Activated naive CD4-positive, alpha-beta T cell treated with anti-CD3 and anti-CD28 coated beads, Interleukin-2, amount 50 U/mL, for 24 hours (primary cell): ENCODE results near the gene WDR89.
A peak's percentile ranks its signal among the peaks of the same experiment; 100 is the strongest.
"Not testable (repeated sequence)": the region's sequence is repeated elsewhere in the genome, so short reads cannot be mapped to it uniquely, and the experiment has no call there.

Experiments used
- H3K27ac Mint-ChIP-seq: one replicate; pipeline ENCODE4 v1.8.0; 2021; ENCODE audit warnings: mild to moderate bottlenecking, mixed read lengths
- H3K27me3 Mint-ChIP-seq: one replicate; pipeline ENCODE4 v1.8.0; 2021; ENCODE audit warnings: mixed read lengths
- H3K36me3 Mint-ChIP-seq: one replicate; pipeline ENCODE4 v1.8.0; 2021; ENCODE audit warnings: mixed read lengths
- H3K4me1 Mint-ChIP-seq: one replicate; pipeline ENCODE4 v1.8.0; 2021; ENCODE audit warnings: mixed read lengths
- H3K4me3 Mint-ChIP-seq: one replicate; pipeline ENCODE4 v1.8.0; 2021; ENCODE audit warnings: mild to moderate bottlenecking, mixed read lengths
- H3K9me3 Mint-ChIP-seq: one replicate; pipeline ENCODE4 v1.8.0; 2021; ENCODE audit warnings: mixed read lengths

WDR89 gene

DNA sequence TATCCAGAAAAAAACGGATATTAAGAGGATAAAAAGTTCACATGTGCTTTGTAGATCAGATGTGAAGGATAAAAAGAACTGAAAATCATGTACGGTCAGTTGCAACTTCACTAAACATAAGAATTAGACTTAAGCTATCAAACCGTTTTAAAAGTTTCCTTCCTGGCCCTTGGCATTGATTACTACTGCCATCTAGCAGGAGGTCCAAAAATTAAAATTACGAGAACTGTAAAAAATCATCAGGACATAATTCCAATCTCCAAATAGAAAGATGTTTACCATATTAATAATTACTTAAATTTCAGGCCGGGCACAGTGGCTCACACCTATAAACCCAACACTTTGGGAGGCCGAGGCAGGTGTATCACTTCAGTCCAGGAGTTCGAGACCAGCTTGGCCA, 7.9 kb downstream of the WDR89 start:
- H3K27me3 Mint-ChIP-seq, result no peaks in the 10 kb centered on the region
- peaks cover 35% of the 10 kb centered on the region for H3K36me3 Mint-ChIP-seq
- H3K9me3 Mint-ChIP-seq, result peaks cover 14% of the 10 kb centered on the region
- H3K4me1 Mint-ChIP-seq, result peaks cover 70% of the 10 kb centered on the region
- no peak overlapping the region for H3K27ac Mint-ChIP-seq
- H3K4me3 Mint-ChIP-seq, result no peak overlapping the region

DNA sequence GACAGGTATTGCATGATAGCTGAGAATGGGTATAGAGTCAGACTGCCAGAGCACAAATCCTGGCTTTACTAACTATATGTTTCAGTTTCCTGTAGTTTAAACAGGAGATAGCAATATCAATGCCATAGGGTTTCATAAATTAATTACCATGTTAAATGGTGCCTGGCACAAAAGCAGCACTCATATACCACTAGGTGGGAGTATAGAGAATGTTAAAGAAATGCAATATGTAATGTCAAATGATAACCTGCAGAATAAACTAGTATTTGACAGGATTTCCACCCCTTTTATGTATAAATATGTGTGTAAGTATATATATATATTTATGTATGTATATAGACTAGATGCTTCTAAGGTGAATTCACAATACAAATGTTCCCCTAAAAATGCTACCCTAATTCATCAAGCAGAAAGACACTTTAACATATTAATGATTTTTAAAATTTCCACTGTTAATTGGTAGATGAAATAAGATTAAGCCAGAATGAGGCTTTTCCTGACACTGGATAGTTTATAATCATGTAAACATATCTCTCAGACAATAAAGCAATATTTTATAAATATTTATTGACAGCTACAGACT, 8.6 kb downstream of the WDR89 start:
- Mint-ChIP-seq H3K4me3 (no peak overlapping the region), H3K27ac (no peak overlapping the region), H3K9me3 (peaks cover 14% of the 10 kb centered on the region), H3K36me3 (peaks cover 31% of the 10 kb centered on the region), H3K27me3 (no peaks in the 10 kb centered on the region), H3K4me1 (peaks cover 68% of the 10 kb centered on the region)

DNA sequence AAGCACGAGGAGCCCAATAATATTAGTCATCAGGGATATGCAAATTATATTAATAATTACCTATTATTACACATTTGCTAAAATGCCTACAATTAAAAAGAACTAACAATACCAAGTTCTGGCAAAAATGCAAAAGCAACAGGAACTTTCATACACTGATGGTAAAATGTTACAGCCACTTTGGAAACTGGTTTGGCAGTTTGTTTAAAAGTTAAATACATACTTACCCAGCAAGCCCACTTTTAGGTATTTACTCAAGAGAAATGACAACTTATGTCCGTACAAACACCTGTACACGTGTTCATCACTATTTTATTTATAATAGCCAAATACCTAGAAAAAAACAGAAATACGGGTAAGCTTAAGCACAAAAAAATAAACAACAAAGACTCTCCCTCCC, 17.0 kb downstream of the WDR89 start:
- H3K9me3 Mint-ChIP-seq, result no peaks in the 10 kb centered on the region
- no peak overlapping the region for H3K4me3 Mint-ChIP-seq

DNA sequence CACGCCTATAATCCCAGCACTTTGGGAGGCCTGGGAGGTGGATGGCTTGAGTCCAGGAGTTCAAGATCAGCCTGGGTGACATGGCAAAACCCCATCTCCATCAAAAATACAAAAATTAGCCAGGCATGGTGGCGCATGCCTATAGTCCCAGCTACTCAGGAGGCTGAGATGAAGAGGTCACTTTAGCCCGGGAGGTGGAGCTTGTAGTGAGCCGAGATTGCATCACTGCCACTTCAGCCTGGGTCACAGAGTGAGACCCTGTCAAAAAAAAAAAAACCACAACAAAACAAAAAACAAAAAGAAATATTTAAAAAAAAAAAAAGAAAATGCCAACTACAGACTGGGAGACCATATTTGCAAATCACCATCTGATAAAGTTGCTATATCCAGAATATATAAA, 17.5 kb downstream of the WDR89 start:
- no peaks in the 10 kb centered on the region for H3K27me3 Mint-ChIP-seq
- H3K4me1 Mint-ChIP-seq, result peaks cover 62% of the 10 kb centered on the region
- H3K36me3 Mint-ChIP-seq, result peaks cover 13% of the 10 kb centered on the region
- H3K27ac Mint-ChIP-seq, result no peak overlapping the region
- H3K4me3 Mint-ChIP-seq, result no peak overlapping the region
- no peaks in the 10 kb centered on the region for H3K9me3 Mint-ChIP-seq

More for the DNA sequence above, 17.0 kb downstream of the WDR89 start:
- H3K27ac Mint-ChIP-seq, result no peak overlapping the region
- peaks cover 62% of the 10 kb centered on the region for H3K4me1 Mint-ChIP-seq
- H3K27me3 Mint-ChIP-seq, result no peaks in the 10 kb centered on the region
- H3K36me3 Mint-ChIP-seq, result peaks cover 16% of the 10 kb centered on the region

DNA sequence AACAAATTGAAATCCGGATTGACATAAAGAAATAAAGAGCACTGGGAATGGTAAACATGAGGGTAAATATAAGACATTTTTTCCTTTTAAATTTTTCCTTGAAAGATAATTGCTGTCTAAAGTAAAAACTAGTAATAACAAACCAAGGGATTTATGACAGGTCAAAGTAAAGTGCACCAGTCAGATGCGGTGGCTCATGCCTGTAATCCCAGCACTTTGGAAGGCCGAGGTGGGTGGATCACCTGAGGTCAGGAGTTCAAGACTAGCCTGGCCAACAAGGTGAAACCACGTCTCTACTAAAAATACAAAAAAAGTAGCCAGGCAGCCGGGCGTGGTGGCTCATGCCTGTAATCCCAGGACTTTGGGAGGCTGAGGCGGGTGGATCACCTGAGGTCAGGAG, 19.7 kb downstream of the WDR89 start:
- H3K4me3 Mint-ChIP-seq, result peak overlapping the region; percentile 60
- not testable (repeated sequence) for H3K27me3 Mint-ChIP-seq, H3K9me3 Mint-ChIP-seq
- H3K27ac Mint-ChIP-seq, result peak overlapping the region; percentile 32
- H3K4me1 Mint-ChIP-seq, result peaks cover 60% of the 10 kb centered on the region
- peaks cover 18% of the 10 kb centered on the region for H3K36me3 Mint-ChIP-seq

DNA sequence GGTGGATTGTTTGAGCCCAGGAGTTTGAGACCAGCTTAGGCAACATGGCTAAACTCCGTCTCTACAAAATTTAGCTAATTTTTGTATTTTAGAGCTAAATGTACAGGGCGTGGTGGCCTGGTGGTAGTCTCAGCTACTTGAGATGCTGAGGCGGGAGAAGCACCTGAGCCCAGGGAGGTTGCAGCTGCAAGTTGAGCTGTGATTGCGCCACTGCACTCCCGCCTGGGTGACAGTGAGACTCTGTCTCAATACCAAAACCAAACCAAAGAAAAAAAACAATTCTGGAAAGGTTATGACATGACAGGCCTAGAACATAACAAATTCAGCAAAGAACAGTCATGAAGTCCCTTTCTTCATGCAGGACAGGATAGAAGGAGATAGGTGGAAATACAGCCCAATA, 25.7 kb downstream of the WDR89 start:
- H3K9me3 Mint-ChIP-seq, result no peaks in the 10 kb centered on the region
- no peak overlapping the region for H3K27ac Mint-ChIP-seq
- peaks cover 51% of the 10 kb centered on the region for H3K4me1 Mint-ChIP-seq
- H3K36me3 Mint-ChIP-seq, result peaks cover 21% of the 10 kb centered on the region
- no peak overlapping the region for H3K4me3 Mint-ChIP-seq
- no peaks in the 10 kb centered on the region for H3K27me3 Mint-ChIP-seq

DNA sequence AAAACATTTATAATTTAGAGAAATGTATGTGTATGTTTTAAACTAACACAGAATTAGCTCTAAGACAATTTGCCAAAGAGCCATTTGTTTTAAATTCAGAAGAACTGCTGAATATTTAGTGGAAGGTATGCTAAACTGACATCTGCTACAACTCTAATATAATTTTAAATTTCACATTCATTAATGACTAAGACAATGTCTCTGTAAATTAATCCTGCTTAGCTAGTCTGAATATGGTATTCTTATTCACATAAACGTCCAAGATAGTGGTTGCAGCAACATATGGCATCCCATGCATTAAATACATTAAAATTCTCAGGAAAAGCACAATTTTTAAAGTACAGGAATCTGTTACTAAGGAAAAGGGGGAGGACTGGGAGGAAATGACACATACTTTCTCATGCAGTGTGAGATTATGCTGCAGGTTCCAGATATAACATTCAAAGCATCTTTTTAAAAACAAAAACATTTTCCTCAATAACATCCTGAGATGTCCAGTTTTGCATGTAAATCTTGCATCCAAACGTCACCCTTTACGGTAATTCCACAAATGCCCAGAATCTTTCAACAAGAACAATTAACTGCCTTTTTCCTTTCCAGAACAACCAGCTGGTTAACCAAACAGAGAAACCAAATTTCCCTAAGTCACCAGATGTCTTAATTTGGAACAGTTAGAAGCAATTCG, 26.9 kb downstream of the WDR89 start:
- Mint-ChIP-seq H3K36me3 (peaks cover 17% of the 10 kb centered on the region), H3K4me3 (no peak overlapping the region), H3K27ac (no peak overlapping the region), H3K27me3 (no peaks in the 10 kb centered on the region), H3K4me1 (peaks cover 49% of the 10 kb centered on the region), H3K9me3 (no peaks in the 10 kb centered on the region)

DNA sequence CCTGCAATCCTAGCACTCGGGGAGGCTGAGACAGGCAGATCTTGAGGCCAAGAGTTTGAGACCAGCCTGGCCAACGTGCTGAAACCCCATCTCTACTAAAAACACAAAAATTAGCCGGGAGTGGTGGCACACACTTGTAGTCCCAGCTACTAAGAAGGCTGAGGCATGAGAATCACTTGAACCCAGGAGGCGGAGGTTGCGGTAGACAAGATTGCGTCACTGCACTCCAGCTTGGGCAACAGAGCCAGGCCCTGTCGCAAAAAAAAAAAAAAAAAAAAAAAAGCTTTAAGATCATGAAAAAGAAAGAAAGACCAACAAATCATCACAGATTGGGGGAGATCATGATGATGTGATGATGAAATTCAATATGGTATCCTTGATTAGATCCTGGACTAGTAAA, 30.6 kb downstream of the WDR89 start:
- no peak overlapping the region for H3K4me3 Mint-ChIP-seq
- no peaks in the 10 kb centered on the region for H3K27me3 Mint-ChIP-seq
- H3K9me3 Mint-ChIP-seq, result no peaks in the 10 kb centered on the region
- H3K27ac Mint-ChIP-seq, result no peak overlapping the region
- H3K36me3 Mint-ChIP-seq, result peaks cover 9% of the 10 kb centered on the region
- peaks cover 27% of the 10 kb centered on the region for H3K4me1 Mint-ChIP-seq

DNA sequence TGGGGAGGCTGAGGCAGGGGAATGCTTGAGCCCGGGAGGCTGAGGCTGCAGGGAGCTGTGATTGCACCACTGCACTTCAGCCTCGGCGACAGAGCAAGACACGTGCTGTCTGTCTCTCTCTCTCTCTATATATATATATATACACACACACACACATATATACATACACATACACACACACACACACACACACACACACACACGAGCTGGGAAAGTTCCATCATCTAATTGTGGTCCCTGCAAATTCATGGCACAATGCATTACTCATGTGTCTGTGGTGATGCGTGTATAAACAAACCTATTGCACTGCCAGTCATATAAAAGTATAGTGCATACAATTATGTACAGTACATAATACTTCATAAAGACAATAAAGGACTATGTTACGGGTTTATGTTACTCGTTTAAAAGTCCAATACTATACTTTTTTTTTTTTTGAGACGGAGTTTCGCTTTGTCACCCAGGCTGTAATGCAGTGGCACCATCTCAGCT, 36.6 kb downstream of the WDR89 start:
- Mint-ChIP-seq H3K36me3 (peaks cover 20% of the 10 kb centered on the region), H3K9me3 (no peaks in the 10 kb centered on the region), H3K4me1 (peaks cover 24% of the 10 kb centered on the region), H3K4me3 (no peak overlapping the region), H3K27ac (no peak overlapping the region), H3K27me3 (no peaks in the 10 kb centered on the region)

DNA sequence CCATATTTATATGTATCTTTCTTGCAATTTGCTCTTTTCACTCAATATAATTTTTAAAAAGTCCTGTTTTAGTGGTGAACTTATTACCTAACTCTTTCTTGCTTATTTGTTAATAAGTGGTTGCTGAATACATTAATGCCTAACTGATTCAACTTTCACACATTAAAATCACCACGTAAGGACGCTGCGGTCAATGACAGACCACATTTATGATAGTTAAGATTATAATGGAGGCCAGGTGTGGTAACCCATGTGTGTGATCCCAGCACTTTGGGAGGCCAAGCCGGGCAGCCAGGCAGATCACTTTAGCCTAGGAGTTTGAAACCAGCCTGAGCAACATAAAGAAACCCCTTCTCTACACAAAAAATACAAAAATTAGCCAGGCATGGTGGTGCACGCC, 37.0 kb downstream of the WDR89 start:
- no peak overlapping the region for H3K27ac Mint-ChIP-seq

DNA sequence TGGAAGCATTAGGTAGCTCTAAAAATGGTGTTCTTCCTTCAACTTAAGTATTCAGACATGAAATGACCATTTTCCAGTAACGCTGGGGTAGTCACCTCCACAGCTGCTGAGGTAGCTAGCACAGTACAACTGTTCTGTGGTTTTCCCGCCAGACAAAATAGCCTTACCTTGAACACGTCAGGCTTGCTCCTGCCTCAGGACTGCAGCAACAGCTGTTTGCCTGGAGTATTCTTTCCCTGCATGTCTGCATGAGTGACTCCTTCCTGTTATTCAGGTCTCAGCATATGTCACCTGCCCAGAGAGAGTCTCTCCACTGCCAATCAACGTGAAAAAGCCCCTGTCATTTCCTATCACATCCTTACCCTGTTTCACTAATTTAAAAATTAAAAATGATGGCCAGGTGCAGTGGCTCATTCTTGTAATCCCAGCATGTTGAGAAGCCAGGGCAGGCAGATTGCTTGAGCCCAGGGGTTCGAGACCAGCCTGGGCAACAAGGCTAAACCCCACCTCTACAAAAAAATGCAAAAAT, 37.9 kb downstream of the WDR89 start:
- H3K36me3 Mint-ChIP-seq, result peaks cover 28% of the 10 kb centered on the region
- peaks cover 25% of the 10 kb centered on the region for H3K4me1 Mint-ChIP-seq
- H3K27me3 Mint-ChIP-seq, result no peaks in the 10 kb centered on the region
- no peaks in the 10 kb centered on the region for H3K9me3 Mint-ChIP-seq
- H3K27ac Mint-ChIP-seq, result no peak overlapping the region
- H3K4me3 Mint-ChIP-seq, result no peak overlapping the region

More for the DNA sequence above, 37.0 kb downstream of the WDR89 start:
- Mint-ChIP-seq H3K4me1 (peaks cover 24% of the 10 kb centered on the region), H3K9me3 (no peaks in the 10 kb centered on the region), H3K4me3 (no peak overlapping the region), H3K27me3 (no peaks in the 10 kb centered on the region), H3K36me3 (peaks cover 21% of the 10 kb centered on the region)

DNA sequence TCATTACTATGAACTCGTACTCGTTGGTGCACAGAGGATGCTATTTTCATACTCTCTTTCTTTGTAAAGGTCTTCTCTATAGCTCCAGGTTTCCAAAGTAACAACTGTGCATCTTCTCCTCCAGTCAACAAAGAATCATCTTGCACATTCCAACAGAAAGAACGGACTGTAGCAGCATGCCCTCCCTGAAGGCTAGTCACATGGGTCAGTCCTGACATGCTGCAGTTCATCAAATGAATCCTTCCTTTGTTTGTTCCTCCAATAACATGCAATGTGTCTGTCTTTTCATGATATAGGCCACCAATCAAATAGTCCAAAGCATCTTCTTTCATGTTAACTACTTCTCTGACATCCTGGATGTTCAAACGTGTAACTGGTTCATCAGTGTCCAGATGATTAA, 42.9 kb downstream of the WDR89 start:
- Mint-ChIP-seq H3K4me3 (no peak overlapping the region), H3K4me1 (peaks cover 15% of the 10 kb centered on the region), H3K27me3 (no peaks in the 10 kb centered on the region), H3K27ac (no peak overlapping the region), H3K36me3 (peaks cover 47% of the 10 kb centered on the region), H3K9me3 (no peaks in the 10 kb centered on the region)

DNA sequence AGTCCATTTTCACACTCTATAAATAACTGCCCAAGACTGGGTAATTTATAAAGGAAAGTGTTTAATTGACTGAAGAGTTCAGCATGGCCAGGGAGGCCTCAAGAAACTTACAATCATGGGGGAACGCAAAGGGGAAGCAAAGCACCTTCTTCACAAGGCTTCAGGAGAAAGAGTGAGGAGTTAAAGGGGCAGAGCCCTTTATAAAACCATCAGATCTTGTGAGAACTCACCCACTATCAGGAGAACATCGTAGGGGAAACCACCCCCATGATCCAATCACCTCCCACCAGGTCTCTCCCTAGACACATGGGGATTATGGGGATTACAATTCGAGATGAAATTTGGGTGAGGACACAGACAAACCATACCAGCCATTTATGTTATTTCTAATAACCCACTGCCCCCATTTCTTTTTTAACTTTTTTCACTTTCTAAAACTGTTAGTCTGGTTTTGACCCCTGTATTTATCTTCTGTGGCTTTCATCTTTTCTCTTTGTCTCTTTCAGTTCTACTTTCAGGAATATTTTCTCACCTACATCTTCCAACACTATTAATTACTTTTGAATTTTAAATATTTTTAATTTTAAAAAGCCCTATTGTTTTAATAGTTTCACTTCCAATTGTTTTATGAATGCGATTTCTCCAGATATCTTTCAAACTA, 44.5 kb downstream of the WDR89 start:
- Mint-ChIP-seq H3K9me3 (no peaks in the 10 kb centered on the region), H3K27ac (no peak overlapping the region)

DNA sequence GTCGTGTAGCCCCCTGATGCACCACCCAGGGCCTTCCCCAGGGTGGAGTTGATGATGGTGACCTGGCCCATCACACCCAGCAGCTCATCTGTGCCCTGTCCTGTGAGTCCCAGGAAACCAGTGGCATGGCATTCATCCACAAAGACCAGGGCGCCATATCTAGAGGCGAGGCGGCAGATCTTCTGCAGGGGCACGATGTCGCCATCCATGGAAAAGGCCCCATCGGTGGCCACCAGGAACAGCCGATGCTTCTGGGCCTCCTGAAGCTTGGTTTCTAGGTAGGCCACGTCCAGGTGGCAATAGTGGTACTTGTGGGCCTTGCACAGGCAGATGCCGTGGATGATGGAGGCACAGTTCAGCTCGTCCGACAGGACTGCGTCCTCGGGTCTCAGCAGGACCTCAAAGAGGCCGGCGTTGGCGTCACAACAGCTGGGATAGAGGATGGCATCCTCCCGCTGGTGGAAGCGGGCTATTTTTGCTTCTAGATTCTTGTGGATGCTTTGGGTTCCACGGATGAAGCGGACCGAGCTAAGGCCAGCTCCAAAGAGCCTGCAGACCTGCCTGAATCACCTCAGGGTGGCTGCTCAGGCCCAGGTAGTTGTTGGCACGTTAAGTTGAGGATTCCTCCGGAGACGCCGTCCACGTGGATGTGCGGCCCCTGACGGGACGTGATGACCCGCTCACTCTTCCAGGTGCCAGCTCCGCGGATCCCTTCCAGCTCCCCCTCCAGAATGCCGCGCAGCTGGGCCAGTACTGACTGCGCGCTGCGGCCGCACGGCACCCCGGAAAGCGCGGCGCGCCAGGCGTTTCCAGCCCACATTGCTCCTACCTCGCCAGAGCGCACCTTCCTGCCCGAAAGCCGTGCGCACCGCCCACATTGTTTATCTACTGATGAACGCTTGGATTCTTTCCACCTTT, 47.0 kb downstream of the WDR89 start:
- H3K27ac Mint-ChIP-seq, result no peak overlapping the region
- H3K27me3 Mint-ChIP-seq, result no peaks in the 10 kb centered on the region
- H3K4me3 Mint-ChIP-seq, result no peak overlapping the region
- H3K9me3 Mint-ChIP-seq, result no peaks in the 10 kb centered on the region
- peaks cover 4% of the 10 kb centered on the region for H3K4me1 Mint-ChIP-seq
- peaks cover 34% of the 10 kb centered on the region for H3K36me3 Mint-ChIP-seq

More for the DNA sequence above, 44.5 kb downstream of the WDR89 start:
- no peaks in the 10 kb centered on the region for H3K27me3 Mint-ChIP-seq
- peaks cover 8% of the 10 kb centered on the region for H3K4me1 Mint-ChIP-seq
- no peak overlapping the region for H3K4me3 Mint-ChIP-seq
- peaks cover 43% of the 10 kb centered on the region for H3K36me3 Mint-ChIP-seq

DNA sequence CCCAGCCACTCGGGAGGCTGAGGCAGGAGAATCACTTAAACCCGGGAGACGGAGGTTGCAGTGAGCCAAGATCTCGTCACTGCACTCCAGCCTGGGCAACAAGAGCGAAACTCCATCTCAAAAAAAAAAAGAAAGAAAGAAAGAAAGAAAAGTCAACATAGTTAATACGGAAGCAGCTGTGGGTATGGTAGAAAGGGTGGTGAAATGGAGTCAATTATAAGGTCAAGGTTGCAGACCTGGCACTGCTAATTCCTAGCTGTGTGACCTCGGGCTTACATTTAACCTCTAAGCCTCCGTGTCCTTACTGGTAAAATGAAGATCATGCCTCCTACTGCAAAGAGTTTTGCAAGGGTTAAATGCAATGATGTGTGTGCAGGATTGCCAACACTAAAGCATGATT, 58.6 kb downstream of the WDR89 start:
- not testable (repeated sequence) for H3K27me3 Mint-ChIP-seq, H3K36me3 Mint-ChIP-seq, H3K4me1 Mint-ChIP-seq, H3K27ac Mint-ChIP-seq, H3K9me3 Mint-ChIP-seq, H3K4me3 Mint-ChIP-seq
